LNCAP (cell line): Measurements from ENCODE around the gene SMOC2.

ENCODE experiments used
- TF ChIP-seq, protein P1 (sequence below): fragments of 450-650 bp; IDR thresholded peaks from 2 replicates; pipeline ENCODE4 v1.5.1; 2017; ENCODE audit warnings: mild to moderate bottlenecking

SMOC2 gene

DNA sequence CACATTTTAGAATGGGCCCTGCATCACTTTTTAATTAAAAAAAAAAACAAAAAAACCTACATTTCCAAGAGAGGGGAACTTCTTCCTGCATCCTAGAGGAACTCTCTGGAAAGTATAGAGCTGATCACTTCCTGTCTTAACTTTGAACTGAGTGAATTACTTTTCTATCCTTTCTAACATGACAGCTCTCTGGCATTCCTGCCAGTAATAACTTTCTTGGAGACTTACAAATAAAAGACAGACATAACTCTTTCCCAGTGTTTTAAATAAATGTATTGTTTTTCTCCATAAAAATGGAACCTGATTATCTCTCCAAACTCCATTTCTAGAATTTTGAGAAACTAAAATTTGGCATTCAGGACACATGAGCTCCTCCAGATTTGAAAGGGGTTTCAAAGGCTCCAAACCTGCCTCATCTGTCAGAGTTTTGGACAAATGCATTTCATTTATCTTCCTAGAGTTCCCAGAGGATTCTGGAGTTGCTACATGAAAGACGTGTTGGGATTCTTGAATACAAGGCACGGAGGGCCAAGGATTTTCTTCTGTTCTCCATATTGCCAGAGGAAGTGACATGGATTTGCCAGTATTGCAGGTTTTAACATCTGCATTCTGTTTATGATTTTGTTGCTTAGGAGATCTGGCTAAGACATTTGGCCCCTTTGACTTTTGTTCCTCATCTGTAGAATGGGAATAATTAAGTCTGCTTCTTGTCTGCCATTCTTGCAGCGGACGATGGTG is 2.0 kb upstream of the SMOC2 start:
- TF ChIP-seq, protein P1, sequence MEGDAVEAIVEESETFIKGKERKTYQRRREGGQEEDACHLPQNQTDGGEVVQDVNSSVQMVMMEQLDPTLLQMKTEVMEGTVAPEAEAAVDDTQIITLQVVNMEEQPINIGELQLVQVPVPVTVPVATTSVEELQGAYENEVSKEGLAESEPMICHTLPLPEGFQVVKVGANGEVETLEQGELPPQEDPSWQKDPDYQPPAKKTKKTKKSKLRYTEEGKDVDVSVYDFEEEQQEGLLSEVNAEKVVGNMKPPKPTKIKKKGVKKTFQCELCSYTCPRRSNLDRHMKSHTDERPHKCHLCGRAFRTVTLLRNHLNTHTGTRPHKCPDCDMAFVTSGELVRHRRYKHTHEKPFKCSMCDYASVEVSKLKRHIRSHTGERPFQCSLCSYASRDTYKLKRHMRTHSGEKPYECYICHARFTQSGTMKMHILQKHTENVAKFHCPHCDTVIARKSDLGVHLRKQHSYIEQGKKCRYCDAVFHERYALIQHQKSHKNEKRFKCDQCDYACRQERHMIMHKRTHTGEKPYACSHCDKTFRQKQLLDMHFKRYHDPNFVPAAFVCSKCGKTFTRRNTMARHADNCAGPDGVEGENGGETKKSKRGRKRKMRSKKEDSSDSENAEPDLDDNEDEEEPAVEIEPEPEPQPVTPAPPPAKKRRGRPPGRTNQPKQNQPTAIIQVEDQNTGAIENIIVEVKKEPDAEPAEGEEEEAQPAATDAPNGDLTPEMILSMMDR = no peak

- TF ChIP-seq, protein P1 = no peak
Measured at GRCh38 chr6:168439794-168440450, 1.1 kb upstream of the SMOC2 start.

DNA sequence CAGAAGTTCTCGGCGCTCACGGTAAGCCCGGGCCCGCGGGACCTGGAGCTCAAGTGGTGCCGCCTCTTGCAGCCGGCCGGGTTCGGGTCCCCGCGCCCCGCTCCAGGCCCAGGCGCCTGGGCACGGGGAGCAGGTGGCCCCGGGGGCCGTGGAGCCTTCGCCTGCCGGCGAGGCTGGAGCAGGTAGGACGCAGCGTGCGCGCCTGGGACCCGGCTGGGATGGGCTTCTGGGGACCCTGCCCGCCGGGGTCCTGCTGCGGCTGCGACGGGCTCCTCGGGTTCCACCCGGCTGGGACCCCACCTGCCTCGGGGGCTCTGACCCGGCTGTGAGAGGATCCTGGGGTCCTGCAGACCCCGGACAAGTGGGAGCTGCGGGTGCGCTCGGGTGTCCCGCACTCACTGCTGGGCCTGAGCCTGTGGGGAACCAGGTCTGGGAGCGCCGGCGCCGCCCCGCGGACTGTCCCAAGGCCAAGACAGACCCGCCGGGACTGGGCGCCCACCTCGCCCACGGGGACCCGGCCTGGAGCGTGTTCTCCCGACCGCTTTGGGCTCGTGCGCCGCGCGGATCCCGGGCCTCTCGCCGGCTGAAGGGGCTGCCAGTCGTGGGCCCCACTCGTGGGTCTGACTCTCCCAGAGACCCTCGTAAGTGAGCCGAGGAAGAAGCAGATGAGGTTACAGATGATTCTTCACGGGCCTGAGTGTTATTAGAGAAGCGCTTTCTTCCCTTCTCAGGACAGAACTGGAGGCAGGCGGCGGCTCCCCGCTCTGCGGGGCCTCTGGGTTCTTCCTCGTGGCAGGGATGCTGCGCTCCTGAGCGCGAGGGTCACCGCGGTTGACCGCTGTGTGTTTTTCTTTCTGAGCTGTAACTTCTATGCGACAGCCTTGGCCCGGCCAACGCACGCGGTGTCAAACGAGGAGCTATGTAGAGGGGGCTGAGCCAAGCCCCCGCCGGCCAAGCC is 729 bp downstream of the SMOC2 start:
- TF ChIP-seq, protein P1 = no peak

GRCh38 chr6:168442646-168443045 is 1.7 kb downstream of the SMOC2 start:
- TF ChIP-seq, protein P1 = no peak

- TF ChIP-seq, protein P1 = no peak
Measured at GRCh38 chr6:168447282-168447681, 6.3 kb downstream of the SMOC2 start.

DNA sequence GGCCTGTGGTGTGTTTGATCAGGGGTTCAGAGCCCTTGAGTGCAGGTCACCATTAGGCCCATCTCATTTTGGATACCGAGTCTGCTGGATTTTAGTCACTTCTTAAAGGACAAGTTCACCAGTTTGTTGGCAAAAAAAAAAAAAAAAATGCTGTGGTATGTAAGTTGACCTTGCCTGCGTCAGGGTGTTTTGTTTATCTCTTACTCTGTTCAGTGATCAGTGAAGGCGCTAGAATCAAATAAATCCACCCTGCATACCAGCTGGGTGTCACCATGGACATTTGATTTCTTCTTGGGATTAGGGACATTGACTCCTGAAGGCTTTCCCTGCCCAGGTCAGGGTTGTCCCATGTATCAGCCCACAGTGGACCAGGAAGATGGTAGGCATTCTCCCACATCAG is 6.7 kb downstream of the SMOC2 start:
- TF ChIP-seq, protein P1 = no peak

DNA sequence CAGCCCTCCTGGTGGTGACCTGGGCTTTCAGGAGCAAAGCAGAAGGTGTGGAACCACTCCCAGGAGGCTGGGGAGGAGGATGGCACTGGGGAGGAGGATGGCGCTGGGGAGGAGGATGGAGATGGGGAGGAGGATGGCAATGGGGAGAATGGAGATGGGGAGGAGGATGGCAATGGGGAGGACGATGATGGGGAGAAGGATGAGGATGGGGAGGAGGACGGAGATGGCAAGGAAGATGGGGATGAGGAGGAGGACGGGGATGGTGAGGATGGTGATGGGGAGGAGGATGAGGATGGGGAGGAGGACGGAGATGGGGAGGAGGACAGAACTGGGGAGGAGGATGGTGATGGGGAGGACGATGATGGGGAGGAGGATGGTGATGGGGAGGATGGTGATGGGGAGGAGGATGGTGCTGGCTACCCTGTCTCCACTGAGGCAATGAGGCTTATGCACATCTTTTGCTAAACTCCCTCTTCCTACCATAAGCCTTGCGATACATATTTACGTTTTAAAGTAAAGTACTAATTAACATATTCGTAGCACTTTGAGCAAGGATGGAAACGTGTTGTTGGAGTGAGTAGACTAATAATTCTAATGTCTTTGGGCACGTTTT is 7.4 kb downstream of the SMOC2 start:
- TF ChIP-seq, protein P1 = no peak
